HEK293 (cell line): ENCODE results near the gene MOSMO.

Experiments used
- CTCF ChIA-PET: fragments of 350-600 bp; formaldehyde crosslinking; extraction: SDS; loops from one replicate; lab custom pipeline; 2021; ENCODE audit warnings: antibody characterized with exemption; lab: Yijun Ruan, JAX
- POLR2A ChIA-PET: fragments of 300-600 bp; formaldehyde crosslinking; extraction: SDS; loops from one replicate; lab custom pipeline; 2020; ENCODE audit warnings: antibody characterized with exemption, inconsistent platforms; lab: Yijun Ruan, JAX
- H3K27ac ChIP-seq: fragments of 200-500 bp; sonication (Bioruptor generic); 2 replicates; pipeline ENCODE4 v1.5.1; 2014; ENCODE audit warnings: low read depth, low read length, control low read depth, inconsistent platforms; ENCODE audit errors: extremely low read depth
- H3K36me3 ChIP-seq, 2 experiments: fragments of 200-500 bp in 1 of 2; sonication (Bioruptor generic) in 1 of 2; 1 replicate in 1 of 2; 2 replicates in 1 of 2; pipeline ENCODE4 v1.5.1; 2014 to 2017; ENCODE audit warnings: inconsistent platforms in 2 of 2, low read length in 2 of 2; ENCODE audit not compliant: control insufficient read depth in 2 of 2, insufficient read depth in 1 of 2
- H3K4me1 ChIP-seq: fragments of 200-500 bp; sonication (Bioruptor generic); 2 replicates; pipeline ENCODE4 v1.5.1; 2014; ENCODE audit warnings: mild to moderate bottlenecking, low read length, inconsistent platforms; ENCODE audit not compliant: control insufficient read depth, insufficient read depth
- H3K4me3 ChIP-seq: 2 replicates; pipeline ENCODE4 v1.5.1; 2011; ENCODE audit warnings: low read depth, mild to moderate bottlenecking, control low read depth, low read length, moderate library complexity
- H3K9me3 ChIP-seq: fragments of 200-500 bp; sonication (Bioruptor generic); 2 replicates; pipeline ENCODE4 v1.5.1; 2014; ENCODE audit warnings: low read depth, low read length, inconsistent platforms; ENCODE audit not compliant: control insufficient read depth, insufficient read depth
- GLI4 ChIP-seq: fragments of 450-650 bp; formaldehyde crosslinking; IDR thresholded peaks from 2 replicates; pipeline ENCODE4 v1.5.1; 2016; ENCODE audit warnings: missing biosample characterization, missing genetic modification characterization
- HOXA7 ChIP-seq: sonication (generic); formaldehyde crosslinking; IDR thresholded peaks from 2 replicates; pipeline ENCODE4 v1.8.1; 2022; ENCODE audit warnings: missing genetic modification reagents, borderline replicate concordance
- HOXC10 ChIP-seq: sonication (generic); formaldehyde crosslinking; IDR thresholded peaks from 2 replicates; pipeline ENCODE4 v1.8.1; 2023; ENCODE audit warnings: mild to moderate bottlenecking, missing genetic modification reagents
- KLF7 ChIP-seq: fragments of 450-650 bp; formaldehyde crosslinking; IDR thresholded peaks from 2 replicates; pipeline ENCODE4 v1.5.1; 2016; ENCODE audit warnings: missing biosample characterization, missing genetic modification characterization, borderline replicate concordance
- SALL2 ChIP-seq: fragments of 450-650 bp; formaldehyde crosslinking; IDR thresholded peaks from 2 replicates; pipeline ENCODE4 v1.5.0; 2017; ENCODE audit warnings: missing biosample characterization, mild to moderate bottlenecking, missing genetic modification characterization, borderline replicate concordance
- ZBTB17 ChIP-seq: fragments of 450-650 bp; formaldehyde crosslinking; IDR thresholded peaks from 2 replicates; pipeline ENCODE4 v1.5.1; 2016; ENCODE audit warnings: missing biosample characterization, missing genetic modification characterization
- ZNF114 ChIP-seq: fragments of 450-650 bp; formaldehyde crosslinking; IDR thresholded peaks from 2 replicates; pipeline ENCODE4 v1.5.0; 2017; ENCODE audit warnings: missing biosample characterization, missing genetic modification characterization
- ZNF146 ChIP-seq: fragments of 450-650 bp; formaldehyde crosslinking; IDR thresholded peaks from 2 replicates; pipeline ENCODE4 v1.5.1; 2016; ENCODE audit warnings: missing biosample characterization, missing genetic modification characterization
- ZNF366 ChIP-seq: fragments of 450-650 bp; formaldehyde crosslinking; conservative IDR thresholded peaks from 2 replicates; pipeline ENCODE4 v1.5.1; 2016; ENCODE audit warnings: missing biosample characterization, missing genetic modification characterization
- ZNF416 ChIP-seq: fragments of 450-650 bp; formaldehyde crosslinking; IDR thresholded peaks from 2 replicates; pipeline ENCODE4 v1.5.1; 2016; ENCODE audit warnings: missing biosample characterization, missing genetic modification characterization
- ZNF510 ChIP-seq: fragments of 450-650 bp; formaldehyde crosslinking; IDR thresholded peaks from 2 replicates; pipeline ENCODE4 v1.5.1; 2018; ENCODE audit warnings: mild to moderate bottlenecking, missing genetic modification characterization, missing biosample characterization; ENCODE audit not compliant: insufficient replicate concordance
- ZNF558 ChIP-seq: fragments of 450-650 bp; formaldehyde crosslinking; IDR thresholded peaks from 2 replicates; pipeline ENCODE4 v1.5.1; 2016; ENCODE audit warnings: missing biosample characterization, missing genetic modification characterization
- ZNF621 ChIP-seq: fragments of 450-650 bp; formaldehyde crosslinking; IDR thresholded peaks from 2 replicates; pipeline ENCODE4 v1.5.1; 2017; ENCODE audit warnings: missing biosample characterization, missing genetic modification characterization
- ZNF701 ChIP-seq: fragments of 450-650 bp; formaldehyde crosslinking; IDR thresholded peaks from 2 replicates; pipeline ENCODE4 v1.5.1; 2016; ENCODE audit warnings: missing biosample characterization, missing genetic modification characterization
- ZNF76 ChIP-seq: fragments of 450-650 bp; formaldehyde crosslinking; IDR thresholded peaks from 2 replicates; pipeline ENCODE4; 2016; ENCODE audit warnings: low read depth, missing biosample characterization, missing genetic modification characterization, borderline replicate concordance
- ZNF776 ChIP-seq: fragments of 450-650 bp; formaldehyde crosslinking; IDR thresholded peaks from 2 replicates; pipeline ENCODE4 v1.5.0; 2017; ENCODE audit warnings: missing biosample characterization, missing genetic modification characterization, borderline replicate concordance
- ZNF791 ChIP-seq: fragments of 450-650 bp; formaldehyde crosslinking; IDR thresholded peaks from 2 replicates; pipeline ENCODE4 v1.5.1; 2016; ENCODE audit warnings: missing biosample characterization, missing genetic modification characterization
- TF ChIP-seq, protein P1 (sequence below): fragments of 450-650 bp; formaldehyde crosslinking; IDR thresholded peaks from 2 replicates; pipeline ENCODE4 v1.5.1; 2016; ENCODE audit warnings: missing biosample characterization, missing genetic modification characterization
- TF ChIP-seq, protein P2 (sequence below): fragments of 450-650 bp; formaldehyde crosslinking; IDR thresholded peaks from 2 replicates; pipeline ENCODE4 v1.5.1; 2016; ENCODE audit warnings: missing biosample characterization, missing genetic modification characterization
- TF ChIP-seq, protein P3 (sequence below): fragments of 450-650 bp; formaldehyde crosslinking; IDR thresholded peaks from 2 replicates; pipeline ENCODE4 v1.5.1; 2016; ENCODE audit warnings: missing biosample characterization, missing genetic modification characterization
- TF ChIP-seq, protein P4 (sequence below): IDR thresholded peaks from 2 replicates; pipeline ENCODE4 v1.6.1; 2011; ENCODE audit warnings: mild to moderate bottlenecking, low read depth, low read length, borderline replicate concordance

Gene MOSMO

DNA sequence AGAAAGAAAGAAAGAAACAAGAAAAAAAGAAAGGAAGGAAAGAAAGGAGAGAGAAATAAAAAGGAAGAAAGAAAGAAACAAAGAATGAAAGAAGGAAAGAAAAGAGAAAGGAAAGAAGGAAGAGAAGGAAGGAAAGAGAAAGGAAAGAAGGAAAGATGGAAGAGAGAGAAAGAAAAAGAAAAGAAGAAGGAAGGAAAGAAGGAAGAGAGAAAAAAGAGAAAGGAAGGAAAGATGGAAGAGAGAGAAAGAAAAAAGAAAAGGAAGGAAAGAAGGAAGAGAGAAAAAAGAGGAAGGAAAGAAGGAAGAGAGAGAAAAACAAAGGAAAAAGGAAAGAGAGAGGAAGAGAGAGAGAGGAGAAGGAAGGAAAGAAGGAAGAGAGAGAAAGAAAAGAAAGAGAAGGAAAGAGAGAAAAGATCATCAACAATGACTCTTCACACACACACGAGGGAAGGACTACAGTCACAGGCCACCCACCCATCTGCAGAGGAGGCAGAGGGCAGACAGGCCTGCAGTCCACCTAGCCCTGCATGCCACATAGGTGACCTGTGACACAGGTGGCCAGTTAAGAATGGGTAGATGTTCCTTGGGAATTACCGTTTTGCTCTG lies 108.3 kb downstream of the MOSMO start (continued):
- TF ChIP-seq ZNF791 (tag by site-specific recombination) (no peak), ZBTB17 (tag by site-specific recombination) (no peak), ZNF701 (tag by site-specific recombination) (no peak), ZNF510 (no peak), HOXA7 (CRISPR knock-in tag) (no peak), GLI4 (no peak), KLF7 (no peak), ZNF366 (peak; percentile 98), ZNF114 (tag by site-specific recombination) (0 out of 2 replicates have a peak, but pooled peaks have one; percentile 72), ZNF776 (tag by site-specific recombination) (peak; percentile 61; the same call in 1 of the 2 replicates), ZNF416 (no peak)
- TF ChIP-seq, protein P1, sequence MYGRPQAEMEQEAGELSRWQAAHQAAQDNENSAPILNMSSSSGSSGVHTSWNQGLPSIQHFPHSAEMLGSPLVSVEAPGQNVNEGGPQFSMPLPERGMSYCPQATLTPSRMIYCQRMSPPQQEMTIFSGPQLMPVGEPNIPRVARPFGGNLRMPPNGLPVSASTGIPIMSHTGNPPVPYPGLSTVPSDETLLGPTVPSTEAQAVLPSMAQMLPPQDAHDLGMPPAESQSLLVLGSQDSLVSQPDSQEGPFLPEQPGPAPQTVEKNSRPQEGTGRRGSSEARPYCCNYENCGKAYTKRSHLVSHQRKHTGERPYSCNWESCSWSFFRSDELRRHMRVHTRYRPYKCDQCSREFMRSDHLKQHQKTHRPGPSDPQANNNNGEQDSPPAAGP (tag by site-specific recombination), result no peak
- TF ChIP-seq, protein P2, sequence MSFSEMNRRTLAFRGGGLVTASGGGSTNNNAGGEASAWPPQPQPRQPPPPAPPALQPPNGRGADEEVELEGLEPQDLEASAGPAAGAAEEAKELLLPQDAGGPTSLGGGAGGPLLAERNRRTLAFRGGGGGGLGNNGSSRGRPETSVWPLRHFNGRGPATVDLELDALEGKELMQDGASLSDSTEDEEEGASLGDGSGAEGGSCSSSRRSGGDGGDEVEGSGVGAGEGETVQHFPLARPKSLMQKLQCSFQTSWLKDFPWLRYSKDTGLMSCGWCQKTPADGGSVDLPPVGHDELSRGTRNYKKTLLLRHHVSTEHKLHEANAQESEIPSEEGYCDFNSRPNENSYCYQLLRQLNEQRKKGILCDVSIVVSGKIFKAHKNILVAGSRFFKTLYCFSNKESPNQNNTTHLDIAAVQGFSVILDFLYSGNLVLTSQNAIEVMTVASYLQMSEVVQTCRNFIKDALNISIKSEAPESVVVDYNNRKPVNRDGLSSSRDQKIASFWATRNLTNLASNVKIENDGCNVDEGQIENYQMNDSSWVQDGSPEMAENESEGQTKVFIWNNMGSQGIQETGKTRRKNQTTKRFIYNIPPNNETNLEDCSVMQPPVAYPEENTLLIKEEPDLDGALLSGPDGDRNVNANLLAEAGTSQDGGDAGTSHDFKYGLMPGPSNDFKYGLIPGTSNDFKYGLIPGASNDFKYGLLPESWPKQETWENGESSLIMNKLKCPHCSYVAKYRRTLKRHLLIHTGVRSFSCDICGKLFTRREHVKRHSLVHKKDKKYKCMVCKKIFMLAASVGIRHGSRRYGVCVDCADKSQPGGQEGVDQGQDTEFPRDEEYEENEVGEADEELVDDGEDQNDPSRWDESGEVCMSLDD (tag by site-specific recombination), result no peak

DNA sequence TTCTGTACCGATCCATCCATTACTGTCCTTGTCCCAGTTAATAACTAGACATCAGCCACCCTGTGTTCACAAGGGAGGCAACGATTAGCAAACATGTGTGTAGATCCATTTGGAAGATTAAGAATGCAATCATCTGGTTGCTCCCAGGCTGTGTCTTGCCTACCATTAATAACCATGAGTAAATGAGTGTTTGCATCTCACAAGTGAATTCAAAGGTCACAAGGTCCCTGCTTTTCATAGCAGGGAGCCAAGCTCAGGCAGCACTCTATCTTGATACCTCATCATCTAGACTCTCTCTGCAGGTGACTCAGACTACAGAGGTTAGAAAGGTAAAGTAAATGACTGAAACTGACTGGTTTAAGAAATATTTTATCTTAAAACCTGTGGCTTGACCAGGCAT lies 109.7 kb downstream of the MOSMO start:
- TF ChIP-seq ZNF558 (tag by site-specific recombination), result no peak
- no peak for TF ChIP-seq ZNF621 (tag by site-specific recombination)
- TF ChIP-seq, protein P3, sequence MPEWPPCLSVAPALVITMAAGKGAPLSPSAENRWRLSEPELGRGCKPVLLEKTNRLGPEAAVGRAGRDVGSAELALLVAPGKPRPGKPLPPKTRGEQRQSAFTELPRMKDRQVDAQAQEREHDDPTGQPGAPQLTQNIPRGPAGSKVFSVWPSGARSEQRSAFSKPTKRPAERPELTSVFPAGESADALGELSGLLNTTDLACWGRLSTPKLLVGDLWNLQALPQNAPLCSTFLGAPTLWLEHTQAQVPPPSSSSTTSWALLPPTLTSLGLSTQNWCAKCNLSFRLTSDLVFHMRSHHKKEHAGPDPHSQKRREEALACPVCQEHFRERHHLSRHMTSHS (tag by site-specific recombination), result no peak
- no peak for TF ChIP-seq ZNF76 (tag by site-specific recombination)
- no peak for TF ChIP-seq HOXC10 (CRISPR knock-in tag)
- TF ChIP-seq, protein P4, sequence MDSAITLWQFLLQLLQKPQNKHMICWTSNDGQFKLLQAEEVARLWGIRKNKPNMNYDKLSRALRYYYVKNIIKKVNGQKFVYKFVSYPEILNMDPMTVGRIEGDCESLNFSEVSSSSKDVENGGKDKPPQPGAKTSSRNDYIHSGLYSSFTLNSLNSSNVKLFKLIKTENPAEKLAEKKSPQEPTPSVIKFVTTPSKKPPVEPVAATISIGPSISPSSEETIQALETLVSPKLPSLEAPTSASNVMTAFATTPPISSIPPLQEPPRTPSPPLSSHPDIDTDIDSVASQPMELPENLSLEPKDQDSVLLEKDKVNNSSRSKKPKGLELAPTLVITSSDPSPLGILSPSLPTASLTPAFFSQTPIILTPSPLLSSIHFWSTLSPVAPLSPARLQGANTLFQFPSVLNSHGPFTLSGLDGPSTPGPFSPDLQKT, result no peak
- no peak for TF ChIP-seq ZNF146
- TF ChIP-seq SALL2 (tag by site-specific recombination), result no peak
- H3K27ac ChIP-seq, result no peak overlapping the region
- ChIA-PET CTCF (interaction anchor here (1.0 to 1.5 kb wide), 2 partner anchors 18 to 40 kb away, joined by 4 to 5 read pairs; no protein-coding TSS in a partner anchor), POLR2A (no interaction called here)
- H3K36me3 ChIP-seq, result no peaks in the 10 kb centered on the region
- no peaks in the 10 kb centered on the region for H3K4me1 ChIP-seq
- no peaks in the 10 kb centered on the region for H3K9me3 ChIP-seq
- no peak overlapping the region for H3K4me3 ChIP-seq
